ENCODE results near the gene RGS3. TPM values are rescaled to one million over a fixed set of nuclear protein-coding genes. Genes with fewer than 3 reads are reported as not detected.
"Not testable (repeated sequence)": the region's sequence is repeated elsewhere in the genome, so short reads cannot be mapped to it uniquely, and the experiment has no call there.

The RGS3 gene
- 100 to 1,000 TPM in 1 of 3 donors, 10 to 100 TPM in 2; 76.9 to 230 (median 90.7) TPM for polyA plus RNA-seq

- no peak within 1 kb of the TSS for H3K27ac Mint-ChIP-seq
- DNase-seq = no peak
- no peaks in the 10 kb centered on the region for H3K4me1 Mint-ChIP-seq
- H3K4me3 Mint-ChIP-seq = no peak within 1 kb of the TSS
- no peaks in the 10 kb centered on the region for H3K36me3 Mint-ChIP-seq
- peaks cover 0 to 6% (median 0%) of the 10 kb centered on the region in 3 donors for H3K27me3 Mint-ChIP-seq (ENCODE audit: low read depth in 3 of 3)
- H3K9me3 Mint-ChIP-seq = no peaks in the 10 kb centered on the region
Measured at GRCh38 chr9:113463418-113464285, at the start of gene RGS3. TSS of gene RGS3 (plus strand) at chr9:113463727. CDS start at chr9:113463803, 76 bp downstream.

GRCh38 chr9:113416149-113416721 is 47.3 kb upstream of the RGS3 start:
- Mint-ChIP-seq H3K36me3 (no peaks in the 10 kb centered on the region), H3K27ac (no peak overlapping the region), H3K4me3 (no peak overlapping the region), H3K9me3 (no peaks in the 10 kb centered on the region), H3K27me3 (ENCODE audit: low read depth in 3 of 3) (peaks cover 0 to 1% (median 0%) of the 10 kb centered on the region in 3 donors), H3K4me1 (peaks cover 0 to 2% of the 10 kb centered on the region in 2 donors)
- DNase-seq = no peak

- peaks cover 0 to 2% (median 0%) of the 10 kb centered on the region in 3 donors for H3K27me3 Mint-ChIP-seq (ENCODE audit: low read depth in 3 of 3)
- H3K36me3 Mint-ChIP-seq = no peaks in the 10 kb centered on the region
- no peak overlapping the region for H3K4me3 Mint-ChIP-seq
- H3K4me1 Mint-ChIP-seq = no peaks in the 10 kb centered on the region
- H3K27ac Mint-ChIP-seq = no peak overlapping the region
- no peaks in the 10 kb centered on the region for H3K9me3 Mint-ChIP-seq
- DNase-seq = no peak
Measured at GRCh38 chr9:113417370-113417769, 46.2 kb upstream of the RGS3 start.

- Mint-ChIP-seq H3K27ac (no peak overlapping the region), H3K9me3 (no peaks in the 10 kb centered on the region), H3K27me3 (ENCODE audit: low read depth in 3 of 3) (peaks cover 4 to 22% (median 8%) of the 10 kb centered on the region in 3 donors), H3K36me3 (no peaks in the 10 kb centered on the region), H3K4me3 (no peak overlapping the region), H3K4me1 (no peaks in the 10 kb centered on the region)
- no peak for DNase-seq
Measured at GRCh38 chr9:113421726-113422125, 41.8 kb upstream of the RGS3 start.

DNA sequence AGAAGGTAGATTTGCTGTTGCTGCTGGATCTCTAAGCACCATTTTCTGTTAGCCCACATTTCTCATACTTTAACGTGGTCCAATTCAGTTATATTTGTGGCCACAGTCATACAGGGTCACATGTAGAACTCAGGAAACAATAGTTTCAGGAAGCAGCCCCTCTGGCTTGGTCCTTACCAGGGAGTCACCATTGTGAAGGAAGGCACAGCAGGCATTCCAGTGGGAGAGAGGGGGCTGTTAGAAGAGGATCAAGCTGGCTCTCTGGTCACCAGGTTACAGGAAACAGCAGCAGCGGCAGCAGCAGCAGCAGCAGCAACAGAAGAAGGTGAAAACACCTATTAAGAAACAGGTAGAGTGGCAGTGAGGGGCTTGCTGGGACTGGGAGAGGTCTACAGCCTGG is 38.5 kb upstream of the RGS3 start:
- Mint-ChIP-seq H3K36me3 (no peaks in the 10 kb centered on the region), H3K4me3 (no peak overlapping the region), H3K27ac (no peak overlapping the region), H3K9me3 (no peaks in the 10 kb centered on the region), H3K4me1 (no peaks in the 10 kb centered on the region), H3K27me3 (ENCODE audit: low read depth in 3 of 3) (peaks cover 5 to 22% (median 10%) of the 10 kb centered on the region in 3 donors)
- DNase-seq = no peak

DNA sequence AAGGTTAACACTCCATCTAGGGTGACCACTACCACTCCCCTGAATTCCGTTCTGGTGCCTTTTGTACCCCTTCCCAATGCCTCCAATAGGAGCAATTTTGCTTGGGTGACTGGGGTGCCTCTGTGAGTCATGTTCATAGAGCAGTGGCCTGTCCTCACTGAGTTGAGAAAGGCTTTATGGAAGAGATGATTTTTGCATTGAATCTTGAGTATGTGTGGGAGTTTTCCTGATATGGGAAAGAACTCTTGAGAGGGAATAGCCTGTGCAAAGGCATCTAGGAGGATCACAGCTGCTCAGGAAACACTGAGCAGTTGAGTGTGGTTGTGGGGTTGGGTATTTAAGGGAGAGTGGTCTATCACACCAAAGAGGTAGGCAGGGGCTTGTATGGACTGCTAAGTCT is 36.8 kb upstream of the RGS3 start:
- H3K4me3 Mint-ChIP-seq = no peak overlapping the region
- no peak overlapping the region for H3K27ac Mint-ChIP-seq
- H3K27me3 Mint-ChIP-seq (ENCODE audit: low read depth in 3 of 3) = peaks cover 5 to 22% (median 10%) of the 10 kb centered on the region in 3 donors
- H3K4me1 Mint-ChIP-seq = no peaks in the 10 kb centered on the region
- H3K36me3 Mint-ChIP-seq = no peaks in the 10 kb centered on the region
- no peak for DNase-seq
- no peaks in the 10 kb centered on the region for H3K9me3 Mint-ChIP-seq

GRCh38 chr9:113427629-113428028 is 35.9 kb upstream of the RGS3 start:
- H3K36me3 Mint-ChIP-seq = no peaks in the 10 kb centered on the region
- H3K27ac Mint-ChIP-seq = no peak overlapping the region
- no peaks in the 10 kb centered on the region for H3K9me3 Mint-ChIP-seq
- DNase-seq = no peak
- no peaks in the 10 kb centered on the region for H3K4me1 Mint-ChIP-seq
- H3K4me3 Mint-ChIP-seq = no peak overlapping the region
- H3K27me3 Mint-ChIP-seq (ENCODE audit: low read depth in 3 of 3) = peaks cover 5 to 18% (median 11%) of the 10 kb centered on the region in 3 donors

GRCh38 chr9:113428062-113428615 is 35.4 kb upstream of the RGS3 start:
- Mint-ChIP-seq H3K4me1 (no peaks in the 10 kb centered on the region), H3K27me3 (ENCODE audit: low read depth in 3 of 3) (peaks cover 4 to 18% (median 11%) of the 10 kb centered on the region in 3 donors), H3K9me3 (no peaks in the 10 kb centered on the region), H3K4me3 (no peak overlapping the region), H3K36me3 (no peaks in the 10 kb centered on the region), H3K27ac (no peak overlapping the region)
- no peak for DNase-seq

DNA sequence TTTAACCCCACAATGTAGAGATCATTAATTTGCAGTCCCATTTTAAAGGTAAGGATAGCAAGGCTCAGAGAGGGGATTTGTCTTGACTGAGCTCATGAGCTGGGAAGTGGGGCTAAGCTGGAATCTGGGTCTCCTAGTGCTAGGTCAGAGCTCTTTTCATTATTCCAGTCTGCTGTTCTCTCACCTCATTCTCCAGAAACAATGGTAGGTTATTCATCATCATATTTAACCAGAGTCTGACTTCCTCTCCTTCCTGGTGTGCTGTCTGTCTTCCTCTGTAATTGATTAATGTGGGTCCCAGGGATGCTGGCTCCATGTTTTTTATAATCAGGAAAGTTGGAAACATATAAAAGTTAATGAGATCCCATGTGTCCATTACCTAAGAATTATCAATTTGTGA is 32.3 kb upstream of the RGS3 start:
- H3K4me1 Mint-ChIP-seq = no peaks in the 10 kb centered on the region
- peaks cover 2 to 11% (median 3%) of the 10 kb centered on the region in 3 donors for H3K27me3 Mint-ChIP-seq (ENCODE audit: low read depth in 3 of 3)
- no peak for DNase-seq
- H3K27ac Mint-ChIP-seq = no peak overlapping the region
- H3K36me3 Mint-ChIP-seq = no peaks in the 10 kb centered on the region
- no peak overlapping the region for H3K4me3 Mint-ChIP-seq
- H3K9me3 Mint-ChIP-seq = no peaks in the 10 kb centered on the region

DNA sequence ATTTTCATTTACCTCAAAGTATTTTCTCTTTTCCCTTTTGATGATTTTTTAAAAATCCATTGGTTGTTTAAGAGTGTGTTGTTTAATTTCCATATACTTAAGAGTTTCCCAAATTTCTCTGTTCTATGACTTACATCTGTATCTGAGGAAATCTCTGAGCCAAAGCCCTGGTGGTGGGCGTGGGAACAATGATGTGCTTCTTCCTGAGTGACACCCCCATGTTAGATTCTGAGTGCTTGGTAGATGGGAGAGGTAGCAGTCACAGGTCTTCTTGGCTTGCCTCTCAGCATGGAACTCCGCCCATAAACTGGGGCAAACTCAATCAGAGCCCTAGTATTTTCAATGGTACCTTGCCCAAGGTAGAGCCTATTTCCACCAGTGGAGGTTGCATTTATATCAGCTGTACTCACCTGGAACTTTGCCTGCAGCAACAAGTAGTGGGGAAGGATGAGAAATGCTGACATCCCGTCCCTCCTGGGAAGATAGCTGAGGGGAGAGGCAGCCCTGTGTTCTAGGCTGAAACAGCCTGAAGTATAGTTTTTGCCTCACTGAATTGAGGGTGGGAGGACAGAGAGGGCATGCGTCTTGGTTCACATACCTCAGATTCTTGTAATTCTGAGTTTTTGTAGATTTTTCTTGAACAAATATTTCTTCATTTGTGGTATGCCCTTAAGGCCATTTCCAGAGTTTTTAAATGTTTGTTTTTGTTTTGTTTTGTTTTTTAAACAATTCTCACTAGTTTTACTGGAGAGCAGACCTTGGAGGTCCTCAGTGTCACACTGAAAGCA is 26.6 kb upstream of the RGS3 start:
- no peak for DNase-seq
- Mint-ChIP-seq H3K9me3 (no peaks in the 10 kb centered on the region), H3K36me3 (no peaks in the 10 kb centered on the region), H3K27me3 (ENCODE audit: low read depth in 3 of 3) (peaks cover 0 to 13% (median 3%) of the 10 kb centered on the region in 3 donors), H3K4me1 (no peaks in the 10 kb centered on the region), H3K27ac (no peak overlapping the region), H3K4me3 (no peak overlapping the region)

- H3K4me1 Mint-ChIP-seq, H3K36me3 Mint-ChIP-seq, H3K4me3 Mint-ChIP-seq, H3K27ac Mint-ChIP-seq, DNase-seq, H3K9me3 Mint-ChIP-seq: not testable (repeated sequence)
- peaks cover 0 to 11% (median 3%) of the 10 kb centered on the region in 3 donors for H3K27me3 Mint-ChIP-seq (ENCODE audit: low read depth in 3 of 3)
Measured at GRCh38 chr9:113437716-113438115, 25.8 kb upstream of the RGS3 start.

- Mint-ChIP-seq H3K27ac (no peak overlapping the region), H3K27me3 (ENCODE audit: low read depth in 3 of 3) (no peaks in the 10 kb centered on the region), H3K9me3 (no peaks in the 10 kb centered on the region), H3K4me3 (no peak overlapping the region), H3K36me3 (no peaks in the 10 kb centered on the region), H3K4me1 (peaks cover 2 to 7% of the 10 kb centered on the region in 2 donors)
- DNase-seq = no peak
Measured at GRCh38 chr9:113444736-113445135, 18.8 kb upstream of the RGS3 start.

DNA sequence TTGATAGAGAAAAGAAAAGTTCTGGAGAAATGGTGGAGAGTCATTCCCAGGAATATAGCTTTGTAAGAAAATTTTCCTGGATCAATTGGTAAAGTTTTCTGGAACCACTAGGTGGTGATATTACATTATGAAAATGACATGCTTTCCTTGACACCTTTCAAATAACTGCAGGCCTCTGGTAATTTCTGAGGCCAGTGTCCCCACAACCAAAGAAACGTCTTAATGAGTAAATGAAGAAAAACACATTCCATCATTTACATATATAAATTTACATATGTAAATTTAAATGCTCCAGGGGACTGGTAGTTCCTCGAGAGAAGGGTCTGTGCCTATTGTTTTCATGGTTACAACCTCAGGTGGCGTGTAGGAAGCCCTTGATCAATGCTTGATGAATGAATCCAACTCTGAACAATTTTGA is 17.2 kb upstream of the RGS3 start:
- no peak overlapping the region for H3K4me3 Mint-ChIP-seq
- H3K27ac Mint-ChIP-seq = no peak overlapping the region

More for the DNA sequence above, 17.2 kb upstream of the RGS3 start:
- Mint-ChIP-seq H3K9me3 (no peaks in the 10 kb centered on the region), H3K4me1 (peaks cover 2 to 7% of the 10 kb centered on the region in 2 donors), H3K36me3 (peaks cover 0 to 4% (median 0%) of the 10 kb centered on the region in 3 donors), H3K27me3 (ENCODE audit: low read depth in 3 of 3) (no peaks in the 10 kb centered on the region)
- DNase-seq = peak; percentile 48 to 58 (median 49)

Data from immature natural killer cell (primary cell).